Effector memory CD4-positive, alpha-beta T cell (primary cell): ENCODE data around the gene TRPM2.

Experiments
- DNase-seq, 3 donors: peaks; one replicate each; pipeline ENCODE4 v3.0.0-alpha.2; 2020
- H3K27ac ChIP-seq: 2 replicates; pipeline ENCODE4 v1.7.0; 2013; ENCODE audit warnings: mild to moderate bottlenecking, low read length, moderate library complexity; ENCODE audit not compliant: insufficient read depth, poor library complexity, severe bottlenecking
- H3K27me3 ChIP-seq: replicated peaks from 2 replicates; pipeline ENCODE4 v1.7.0; 2013; ENCODE audit warnings: mild to moderate bottlenecking, low read length; ENCODE audit not compliant: insufficient read depth, control insufficient read depth, poor library complexity, severe bottlenecking
- H3K36me3 ChIP-seq: 2 replicates; pipeline ENCODE4 v1.7.0; 2013; ENCODE audit warnings: mild to moderate bottlenecking, low read length, moderate library complexity; ENCODE audit not compliant: control insufficient read depth, insufficient read depth
- H3K4me1 ChIP-seq: 2 replicates; pipeline ENCODE4 v1.7.0; 2013; ENCODE audit warnings: low read length, mild to moderate bottlenecking; ENCODE audit not compliant: control insufficient read depth, insufficient read depth, poor library complexity, severe bottlenecking
- H3K4me3 ChIP-seq: 2 replicates; pipeline ENCODE4 v1.7.0; 2013; ENCODE audit warnings: low read length, low read depth, mild to moderate bottlenecking; ENCODE audit not compliant: insufficient read depth, poor library complexity, severe bottlenecking
- H3K9me3 ChIP-seq: 2 replicates; pipeline ENCODE4 v1.7.0; 2013; ENCODE audit warnings: mild to moderate bottlenecking, low read length, moderate library complexity; ENCODE audit not compliant: control insufficient read depth

TRPM2 gene

DNA sequence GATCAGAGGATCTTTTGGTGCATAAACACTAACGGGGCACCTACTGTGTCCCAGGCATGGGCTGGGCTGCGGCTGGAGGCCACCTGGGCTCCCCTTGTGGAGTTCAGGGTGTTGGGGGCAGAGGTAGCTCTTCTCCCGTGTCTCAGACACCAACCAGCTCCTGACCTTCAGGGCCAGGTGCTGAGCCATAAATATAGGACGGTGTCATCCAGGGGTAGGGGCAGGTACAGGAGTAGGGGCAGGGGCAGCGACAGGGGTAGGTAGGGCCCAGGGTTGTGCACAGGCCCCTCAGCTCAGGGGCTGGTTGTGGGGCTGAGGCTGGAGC is 83.9 kb downstream of the TRPM2 start:
- H3K9me3 ChIP-seq, result no peaks in the 10 kb centered on the region
- no peaks in the 10 kb centered on the region for H3K4me1 ChIP-seq
- no peak overlapping the region for H3K4me3 ChIP-seq
- H3K36me3 ChIP-seq, result no peaks in the 10 kb centered on the region
- no peaks in the 10 kb centered on the region for H3K27me3 ChIP-seq
- DNase-seq, result no peak
- no peak overlapping the region for H3K27ac ChIP-seq

DNA sequence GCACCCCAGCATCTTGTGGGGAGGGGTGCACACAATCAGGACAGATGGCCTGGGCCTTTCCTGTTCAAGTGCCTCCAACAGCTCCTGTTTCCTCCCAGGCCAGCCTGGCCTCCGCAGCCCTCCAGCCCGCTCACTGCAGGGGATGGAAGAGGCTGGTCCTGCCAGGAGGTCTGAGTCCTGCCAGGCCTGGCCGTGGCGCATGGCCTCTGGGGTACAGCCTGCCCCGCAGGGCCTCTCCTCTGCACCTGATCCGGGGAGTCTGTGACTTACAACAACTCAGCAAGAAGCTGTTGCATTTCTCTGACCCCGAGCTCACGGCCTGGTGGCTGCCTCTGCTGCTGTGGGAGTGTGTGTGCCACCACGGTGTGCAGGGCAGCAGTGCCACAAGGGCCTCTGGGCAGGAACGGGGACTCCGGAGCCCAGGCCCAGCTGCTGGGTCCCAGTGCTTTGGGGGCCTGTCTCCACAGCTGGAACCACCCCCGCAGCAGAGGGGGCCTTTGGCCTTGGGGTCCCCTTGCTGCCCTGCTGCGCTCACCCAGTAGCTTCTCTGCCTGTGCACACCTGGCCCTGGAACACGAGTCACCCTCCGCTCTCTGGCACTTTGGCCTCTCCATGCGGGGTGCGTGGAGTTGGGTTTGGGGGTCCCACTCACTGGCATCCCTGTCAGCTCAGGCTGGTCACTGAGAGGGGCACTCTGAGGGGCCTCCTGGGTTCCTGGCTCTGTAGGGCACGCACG is 84.4 kb downstream of the TRPM2 start:
- H3K36me3 ChIP-seq, result no peaks in the 10 kb centered on the region
- no peaks in the 10 kb centered on the region for H3K4me1 ChIP-seq
- DNase-seq, result no peak
- H3K4me3 ChIP-seq, result no peak overlapping the region
- no peak overlapping the region for H3K27ac ChIP-seq
- no peaks in the 10 kb centered on the region for H3K27me3 ChIP-seq
- no peaks in the 10 kb centered on the region for H3K9me3 ChIP-seq

DNA sequence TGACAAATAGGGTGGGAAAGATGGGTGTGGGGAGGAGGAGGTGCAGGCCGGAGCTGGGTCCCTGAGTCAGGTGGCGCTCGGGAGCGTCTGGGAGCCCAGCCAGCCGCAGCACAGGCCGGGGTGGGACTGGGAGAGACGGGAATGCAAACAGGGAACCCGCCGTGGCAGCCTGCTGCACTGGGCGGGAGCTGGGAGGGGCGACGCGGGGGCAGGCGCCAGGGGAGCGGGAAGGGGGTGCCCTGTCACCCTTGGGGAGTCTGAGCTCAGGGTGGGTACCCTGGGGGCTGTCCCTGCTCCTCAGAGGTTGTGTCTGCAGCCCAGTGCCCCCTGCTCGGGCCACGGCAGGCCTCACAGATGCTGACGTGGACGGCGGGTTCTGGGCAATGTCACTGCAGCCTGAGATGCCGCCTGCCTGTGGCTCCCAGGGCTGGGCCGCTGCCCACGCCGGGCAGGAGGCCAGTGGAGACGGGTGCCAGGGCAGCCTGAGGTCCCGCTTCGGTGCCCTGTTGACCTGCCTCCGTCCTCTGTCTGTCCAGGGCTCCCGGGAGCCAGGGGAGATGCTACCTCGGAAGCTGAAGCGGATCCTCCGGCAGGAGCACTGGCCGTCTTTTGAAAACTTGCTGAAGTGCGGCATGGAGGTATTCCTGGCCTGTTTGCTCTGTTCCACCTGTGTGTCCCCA is 85.2 kb downstream of the TRPM2 start:
- DNase-seq, result no peak
- no peaks in the 10 kb centered on the region for H3K4me1 ChIP-seq
- H3K27ac ChIP-seq, result no peak overlapping the region
- no peaks in the 10 kb centered on the region for H3K9me3 ChIP-seq
- H3K4me3 ChIP-seq, result no peak overlapping the region
- H3K36me3 ChIP-seq, result no peaks in the 10 kb centered on the region
- no peaks in the 10 kb centered on the region for H3K27me3 ChIP-seq

DNA sequence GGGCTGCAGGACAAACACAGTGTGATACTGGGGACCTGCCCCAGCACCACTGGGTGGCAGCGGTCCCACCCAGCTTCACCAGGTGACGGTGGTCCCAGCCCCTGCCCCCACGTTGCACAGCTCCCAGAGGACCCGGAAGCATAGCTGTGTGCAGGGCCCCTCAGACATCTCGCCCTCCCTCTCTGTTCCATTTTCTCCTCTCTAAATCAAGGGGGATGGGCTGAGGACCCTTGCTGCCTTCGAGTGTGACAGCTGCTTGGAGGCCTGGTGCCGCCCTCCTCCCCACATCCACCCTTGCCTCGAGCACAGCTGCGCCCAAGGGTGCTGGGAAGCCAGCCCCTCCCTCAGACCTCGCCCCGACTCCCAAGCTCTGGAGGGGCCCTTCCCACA is 85.8 kb downstream of the TRPM2 start:
- Histone ChIP-seq H3K36me3 (no peaks in the 10 kb centered on the region), H3K27ac (no peak overlapping the region), H3K9me3 (no peaks in the 10 kb centered on the region)

DNA sequence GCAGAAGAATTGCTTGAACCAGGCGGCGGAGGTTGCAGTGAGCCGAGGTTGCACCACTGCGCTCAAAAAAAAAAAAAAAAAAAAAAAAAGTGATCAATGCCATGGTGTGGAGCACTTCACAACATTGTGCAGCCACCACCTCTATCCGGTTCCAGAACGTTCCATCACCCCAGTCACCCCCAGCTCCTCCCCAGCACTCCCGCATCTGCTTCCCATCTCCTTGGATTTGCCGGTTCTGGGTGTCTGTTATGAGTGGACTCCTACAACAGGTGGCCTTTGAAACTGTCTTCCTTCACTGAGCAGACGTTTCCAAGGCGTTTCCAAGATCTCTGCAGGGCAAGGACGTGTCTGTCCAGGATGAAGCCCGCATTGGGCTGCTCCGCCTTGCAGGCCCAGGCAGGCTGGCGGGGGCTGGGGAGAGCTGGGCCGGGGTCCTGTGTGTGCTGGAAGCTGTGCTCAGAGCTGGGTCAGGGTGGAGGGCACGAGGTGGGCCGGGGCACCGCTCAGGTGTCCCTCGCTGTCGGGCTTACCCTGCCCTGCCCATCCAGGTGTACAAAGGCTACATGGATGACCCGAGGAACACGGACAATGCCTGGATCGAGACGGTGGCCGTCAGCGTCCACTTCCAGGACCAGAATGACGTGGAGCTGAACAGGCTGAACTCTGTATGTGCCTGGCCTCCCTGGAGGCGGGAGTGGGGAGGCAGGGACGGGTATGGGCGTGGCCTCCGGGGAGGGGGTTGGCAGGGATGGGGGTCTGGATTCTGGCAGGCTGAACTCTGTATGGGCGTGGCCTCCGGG is 87.0 kb downstream of the TRPM2 start:
- Histone ChIP-seq H3K4me1 (no peaks in the 10 kb centered on the region), H3K27me3 (no peaks in the 10 kb centered on the region), H3K4me3 (no peak overlapping the region), H3K27ac (no peak overlapping the region), H3K36me3 (no peaks in the 10 kb centered on the region), H3K9me3 (no peaks in the 10 kb centered on the region)
- DNase-seq, result no peak

More for the DNA sequence above, 85.8 kb downstream of the TRPM2 start:
- DNase-seq, result no peak
- H3K4me1 ChIP-seq, result no peaks in the 10 kb centered on the region
- no peaks in the 10 kb centered on the region for H3K27me3 ChIP-seq
- no peak overlapping the region for H3K4me3 ChIP-seq

DNA sequence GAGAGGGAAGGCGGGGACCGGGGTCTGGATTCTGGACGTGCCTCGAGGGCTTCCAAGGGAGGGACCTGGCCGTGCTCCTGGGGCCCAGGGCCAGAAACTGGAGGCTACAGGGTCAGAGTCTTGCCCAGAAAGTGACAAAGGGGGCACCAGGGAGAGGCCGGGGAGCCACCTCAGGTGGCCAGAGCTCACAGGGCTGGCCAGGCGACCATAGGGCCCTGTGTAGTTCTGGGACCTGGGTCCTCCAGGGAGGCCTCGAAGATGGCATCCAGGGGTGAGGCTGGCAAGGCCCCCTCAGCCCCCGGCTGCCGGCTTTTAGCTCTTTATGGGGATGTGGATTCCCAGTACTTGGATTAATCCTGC is 87.6 kb downstream of the TRPM2 start:
- no peak overlapping the region for H3K4me3 ChIP-seq
- H3K27ac ChIP-seq, result no peak overlapping the region
- H3K9me3 ChIP-seq, result no peaks in the 10 kb centered on the region
- DNase-seq, result no peak
- no peaks in the 10 kb centered on the region for H3K4me1 ChIP-seq
- no peaks in the 10 kb centered on the region for H3K36me3 ChIP-seq
- H3K27me3 ChIP-seq, result no peaks in the 10 kb centered on the region

DNA sequence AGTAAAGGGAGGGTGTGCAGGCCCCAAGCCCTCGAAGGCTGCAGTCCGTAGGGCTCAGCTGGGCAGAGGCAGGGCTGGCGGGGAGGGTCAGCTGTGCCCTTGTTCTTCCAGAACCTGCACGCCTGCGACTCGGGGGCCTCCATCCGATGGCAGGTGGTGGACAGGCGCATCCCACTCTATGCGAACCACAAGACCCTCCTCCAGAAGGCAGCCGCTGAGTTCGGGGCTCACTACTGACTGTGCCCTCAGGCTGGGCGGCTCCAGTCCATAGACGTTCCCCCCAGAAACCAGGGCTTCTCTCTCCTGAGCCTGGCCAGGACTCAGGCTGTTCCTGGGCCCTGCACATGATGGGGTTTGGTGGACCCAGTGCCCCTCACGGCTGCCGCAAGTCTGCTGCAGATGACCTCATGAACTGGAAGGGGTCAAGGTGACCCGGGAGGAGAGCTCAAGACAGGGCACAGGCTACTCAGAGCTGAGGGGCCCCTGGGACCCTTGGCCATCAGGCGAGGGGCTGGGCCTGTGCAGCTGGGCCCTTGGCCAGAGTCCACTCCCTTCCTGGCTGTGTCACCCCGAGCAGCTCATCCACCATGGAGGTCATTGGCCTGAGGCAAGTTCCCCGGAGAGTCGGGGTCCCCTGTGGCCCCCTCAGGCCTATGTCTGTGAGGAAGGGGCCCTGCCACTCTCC is 88.3 kb downstream of the TRPM2 start:
- H3K27ac ChIP-seq, result no peak overlapping the region
- no peaks in the 10 kb centered on the region for H3K4me1 ChIP-seq
- H3K9me3 ChIP-seq, result no peaks in the 10 kb centered on the region
- DNase-seq, result no peak
- H3K27me3 ChIP-seq, result no peaks in the 10 kb centered on the region
- H3K36me3 ChIP-seq, result no peaks in the 10 kb centered on the region
- H3K4me3 ChIP-seq, result no peak overlapping the region

DNA sequence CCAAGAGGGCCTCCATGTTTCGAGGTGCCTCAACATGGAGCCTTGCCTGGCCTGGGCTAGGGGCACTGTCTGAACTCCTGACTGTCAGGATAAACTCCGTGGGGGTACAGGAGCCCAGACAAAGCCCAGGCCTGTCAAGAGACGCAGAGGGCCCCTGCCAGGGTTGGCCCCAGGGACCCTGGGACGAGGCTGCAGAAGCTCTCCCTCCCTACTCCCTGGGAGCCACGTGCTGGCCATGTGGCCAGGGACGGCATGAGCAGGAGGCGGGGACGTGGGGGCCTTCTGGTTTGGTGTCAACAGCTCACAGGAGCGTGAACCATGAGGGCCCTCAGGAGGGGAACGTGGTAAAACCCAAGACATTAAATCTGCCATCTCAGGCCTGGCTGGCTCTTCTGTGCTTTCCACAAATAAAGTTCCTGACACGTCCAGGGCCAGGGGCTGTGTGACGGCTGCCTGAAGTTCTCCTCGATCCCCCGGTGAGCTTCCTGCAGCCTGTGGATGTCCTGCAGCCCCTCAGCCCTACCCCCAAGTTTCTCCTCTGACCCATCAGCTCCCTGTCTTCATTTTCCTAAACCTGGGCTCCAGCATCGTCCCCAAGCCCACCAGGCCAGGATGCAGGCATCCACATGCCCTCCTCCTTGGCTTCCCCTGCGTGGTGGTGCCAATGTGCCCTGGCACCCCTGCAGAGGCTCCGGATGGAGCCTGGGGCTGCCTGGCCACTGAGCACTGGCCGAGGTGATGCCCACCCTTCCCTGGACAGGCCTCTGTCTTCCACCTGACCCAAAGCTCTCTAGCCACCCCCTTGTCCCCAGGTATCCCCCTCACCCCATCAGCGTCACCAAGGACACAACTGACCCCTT is 89.1 kb downstream of the TRPM2 start:
- H3K9me3 ChIP-seq, result no peaks in the 10 kb centered on the region
- H3K27ac ChIP-seq, result no peak overlapping the region
- H3K27me3 ChIP-seq, result no peaks in the 10 kb centered on the region
- H3K36me3 ChIP-seq, result no peaks in the 10 kb centered on the region
- H3K4me1 ChIP-seq, result no peaks in the 10 kb centered on the region
- no peak overlapping the region for H3K4me3 ChIP-seq
- no peak for DNase-seq

DNA sequence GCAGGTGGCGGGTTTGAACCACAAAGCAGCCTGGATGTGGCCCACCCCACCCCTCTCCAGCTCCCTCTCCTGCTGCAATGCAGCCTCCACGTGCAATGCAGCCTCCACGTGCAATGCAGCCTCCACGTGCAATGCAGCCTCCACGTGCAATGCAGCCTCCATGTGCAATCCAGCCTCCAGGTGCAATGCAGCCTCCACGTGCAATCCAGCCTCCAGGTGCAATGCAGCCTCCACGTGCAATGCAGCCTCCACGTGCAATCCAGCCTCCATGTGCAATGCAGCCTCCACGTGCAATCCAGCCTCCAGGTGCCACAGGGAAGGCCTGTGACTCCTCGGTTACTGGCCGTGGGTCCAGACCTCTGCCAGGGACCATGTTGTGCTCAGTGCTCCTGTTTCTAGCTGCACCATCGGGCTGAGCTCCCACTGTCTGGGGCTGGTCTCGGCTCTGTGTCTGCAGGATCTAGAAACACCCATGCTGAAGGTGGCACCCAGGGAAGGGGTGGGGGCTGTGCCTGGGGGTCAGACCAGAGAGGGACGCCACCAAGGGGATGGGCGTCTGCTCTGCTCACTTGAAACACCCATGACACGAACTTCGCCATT is 90.0 kb downstream of the TRPM2 start:
- no peaks in the 10 kb centered on the region for H3K4me1 ChIP-seq
- H3K36me3 ChIP-seq, result no peaks in the 10 kb centered on the region
- H3K4me3 ChIP-seq, result no peak overlapping the region
- no peak overlapping the region for H3K27ac ChIP-seq
- DNase-seq, result no peak
- no peaks in the 10 kb centered on the region for H3K27me3 ChIP-seq
- no peaks in the 10 kb centered on the region for H3K9me3 ChIP-seq
